Erythroblast (primary cell): ENCODE results near the gene ZNF24.

Source experiments
- GATA1 ChIP-seq: IDR thresholded peaks from 2 replicates; pipeline ENCODE4 v1.6.1; 2011; ENCODE audit warnings: low read depth, mild to moderate bottlenecking, control low read depth, low read length, moderate library complexity
- POLR2A ChIP-seq: IDR thresholded peaks from 2 replicates; pipeline ENCODE4 v1.6.1; 2011; ENCODE audit warnings: mild to moderate bottlenecking, low read length

GRCh38 chr18:35289293-35289692, 54.9 kb downstream of the ZNF24 start:
- TF ChIP-seq POLR2A (no peak), GATA1 (no peak)
